Central memory CD4-positive, alpha-beta T cell (primary cell): ENCODE results near the gene BCL2.

Experiments used
- DNase-seq: peaks from one replicate; pipeline ENCODE4 v3.0.0; 2022

The BCL2 gene

GRCh38 chr18:63135101-63135500 is 184.5 kb downstream of the BCL2 start:
- no peak for DNase-seq

GRCh38 chr18:63132819-63133200 is 186.8 kb downstream of the BCL2 start:
- DNase-seq, result no peak

- DNase-seq, result no peak
These were observed 187.4 kb downstream of the BCL2 start for GRCh38 chr18:63131959-63132818.

DNA sequence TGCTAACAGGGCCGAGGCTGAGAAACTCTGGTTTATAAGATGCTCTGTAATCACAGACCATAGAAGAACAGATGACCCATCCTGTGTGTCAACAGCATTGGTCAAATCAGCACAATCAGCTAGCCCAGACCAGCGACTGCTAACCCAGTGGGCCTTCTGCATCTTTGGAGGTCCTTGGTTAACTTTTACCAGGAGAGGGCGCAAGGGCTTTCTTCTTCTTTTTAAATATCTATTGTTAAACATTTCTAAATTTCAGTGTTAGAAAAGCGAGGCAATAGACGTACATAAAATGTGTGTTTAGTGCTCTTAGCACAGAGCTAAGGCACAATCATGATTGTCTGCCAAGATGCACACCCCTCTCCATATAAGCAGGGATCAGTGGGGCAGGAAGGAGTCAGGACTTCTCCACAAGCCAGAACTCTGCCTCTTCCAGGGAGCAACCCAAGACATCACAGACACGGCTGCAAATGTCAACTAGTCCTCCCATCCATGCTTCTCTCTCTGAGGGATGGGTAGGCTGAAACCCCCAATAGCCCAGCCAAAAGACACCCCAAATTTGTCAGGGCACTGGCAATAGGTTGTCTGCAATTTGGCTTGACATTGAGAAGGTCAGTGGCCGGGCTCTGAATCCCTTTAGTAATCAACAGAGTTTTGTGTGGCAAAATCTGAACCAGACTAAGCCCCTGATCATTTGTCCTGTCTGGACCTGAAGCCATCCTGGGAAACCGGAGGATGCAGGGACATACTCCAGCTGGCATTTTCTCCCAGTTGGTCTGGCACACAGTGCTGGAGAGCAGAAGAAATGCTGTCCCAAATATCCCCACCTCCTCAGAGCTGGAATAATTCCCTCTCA is 188.2 kb downstream of the BCL2 start:
- DNase-seq, result peak; percentile 60

DNA sequence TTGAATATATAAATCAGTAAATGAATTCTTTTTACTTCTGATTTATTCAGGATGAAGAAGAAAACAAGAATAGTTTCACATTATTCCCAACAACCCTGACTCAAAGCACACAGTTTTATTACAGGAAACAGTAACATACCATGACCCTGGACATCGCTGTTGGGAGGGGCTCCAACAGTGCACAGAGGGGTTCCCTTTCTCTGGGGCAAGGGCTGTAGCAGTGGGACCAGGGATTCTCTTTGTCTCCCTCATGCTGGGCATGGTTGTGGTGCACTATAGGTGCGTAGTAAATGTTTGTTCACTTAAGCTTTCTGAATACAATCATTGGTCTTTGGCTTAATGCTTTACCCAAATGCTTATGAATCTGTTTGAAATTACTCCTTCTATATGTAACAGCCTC is 189.4 kb downstream of the BCL2 start:
- DNase-seq, result no peak

GRCh38 chr18:63128237-63128974 is 191.2 kb downstream of the BCL2 start:
- no peak for DNase-seq

DNA sequence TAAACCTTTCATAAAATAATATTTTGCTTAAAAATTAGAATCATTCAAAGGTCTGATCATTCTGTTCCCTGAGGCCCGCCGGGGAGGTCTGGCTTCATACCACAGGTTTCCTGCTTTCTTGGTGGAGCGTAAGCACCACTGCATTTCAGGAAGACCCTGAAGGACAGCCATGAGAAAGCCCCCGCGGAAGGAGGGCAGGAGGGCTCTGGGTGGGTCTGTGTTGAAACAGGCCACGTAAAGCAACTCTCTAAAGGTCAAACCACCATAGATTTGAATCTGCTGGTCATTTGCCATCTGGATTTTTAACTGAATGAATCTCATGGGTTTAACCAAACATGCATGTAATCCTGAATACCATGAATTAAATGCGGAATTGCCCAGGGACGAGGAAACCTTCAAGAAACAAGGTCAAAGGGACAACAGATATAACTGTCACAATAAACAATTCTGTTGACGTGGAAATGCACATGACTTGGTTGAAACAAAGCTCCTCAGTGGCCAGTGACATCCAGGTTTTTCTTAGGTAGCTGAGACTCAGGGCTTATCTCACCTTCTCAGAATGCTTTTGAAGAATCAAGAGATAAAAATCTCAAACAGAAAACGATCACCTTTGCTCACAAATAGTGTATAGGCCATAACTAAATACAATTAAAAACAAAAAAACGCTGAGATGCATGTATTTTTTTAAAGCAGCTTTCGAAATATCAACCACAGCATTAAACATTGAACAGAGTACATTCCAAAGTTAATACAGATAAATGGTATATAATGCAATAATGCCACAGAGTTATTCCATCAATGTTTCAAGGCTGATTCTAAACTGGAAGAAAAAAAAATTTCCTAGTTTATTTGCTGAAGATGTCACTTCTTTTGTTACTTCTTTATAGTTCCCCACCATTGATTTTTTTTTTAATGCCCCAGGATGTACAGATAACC is 193.2 kb downstream of the BCL2 start:
- no peak for DNase-seq

DNA sequence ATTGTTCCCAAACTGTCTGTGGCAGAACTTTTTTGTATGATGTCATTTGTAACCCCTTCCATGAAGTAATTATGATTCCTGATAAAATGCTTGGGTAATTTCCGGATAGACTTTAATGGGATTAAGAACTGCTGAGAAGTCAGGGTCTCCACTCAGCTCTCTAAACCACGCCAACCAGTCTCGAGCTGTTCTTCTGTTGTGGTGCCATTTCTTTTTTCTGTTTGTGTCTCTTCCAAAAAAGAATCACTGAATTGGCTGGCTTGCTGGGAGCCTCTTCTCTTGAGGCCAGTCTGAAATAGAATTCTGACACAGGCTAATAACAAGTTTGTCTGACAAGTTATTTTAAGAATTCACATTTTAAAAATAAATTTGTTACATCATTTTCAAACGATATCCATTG is 198.9 kb downstream of the BCL2 start:
- no peak for DNase-seq

DNA sequence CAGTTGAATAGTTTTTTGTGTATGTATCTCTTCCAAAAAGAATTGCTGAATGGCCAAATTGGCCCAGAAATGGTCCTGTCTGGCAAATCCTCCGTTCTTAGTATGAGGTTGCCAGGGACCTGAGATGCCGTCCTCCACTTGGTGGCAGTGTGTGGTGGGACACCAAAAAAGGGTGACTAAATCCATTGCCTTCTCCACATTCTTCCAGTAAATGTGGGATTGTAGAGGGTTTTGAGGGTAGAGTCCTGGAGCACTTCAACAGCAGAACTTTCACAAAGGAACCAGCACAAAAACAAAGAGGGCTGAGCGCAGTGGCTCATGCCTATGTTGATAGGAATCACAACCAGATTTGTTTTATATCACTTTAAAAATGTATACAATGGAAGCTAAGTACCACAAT is 199.9 kb downstream of the BCL2 start:
- no peak for DNase-seq

DNA sequence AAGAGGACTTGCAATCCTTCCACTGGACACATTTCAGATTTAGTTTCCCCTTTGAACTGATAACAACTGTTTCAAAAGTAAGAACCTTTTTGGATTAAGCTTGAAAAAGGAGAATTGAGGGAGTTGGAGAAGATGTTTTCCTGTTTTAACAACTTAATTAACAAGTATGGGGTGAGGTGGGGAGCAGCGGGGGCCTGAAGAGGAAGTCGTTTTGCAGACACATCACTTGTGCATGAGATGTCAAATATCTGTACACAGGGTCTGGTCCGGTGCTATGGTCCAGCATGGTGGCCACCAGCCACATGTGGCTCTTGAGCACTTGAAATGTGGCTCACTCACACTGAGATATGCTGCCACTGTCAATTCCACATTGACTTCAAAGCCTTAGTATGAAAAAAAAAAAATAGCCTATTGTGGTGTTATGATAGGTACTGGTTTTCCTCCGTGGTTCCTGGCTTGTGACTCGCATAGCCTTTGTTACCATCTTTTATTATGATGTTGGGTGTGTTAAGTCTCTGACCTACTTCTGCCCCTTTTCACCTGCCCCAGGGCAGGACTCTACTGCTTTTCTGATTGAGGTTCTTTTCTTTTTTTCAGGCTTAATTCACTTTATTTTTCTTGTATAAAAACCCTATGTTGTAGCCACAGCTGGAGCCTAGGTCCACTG is 205.5 kb downstream of the BCL2 start:
- DNase-seq, result no peak

DNA sequence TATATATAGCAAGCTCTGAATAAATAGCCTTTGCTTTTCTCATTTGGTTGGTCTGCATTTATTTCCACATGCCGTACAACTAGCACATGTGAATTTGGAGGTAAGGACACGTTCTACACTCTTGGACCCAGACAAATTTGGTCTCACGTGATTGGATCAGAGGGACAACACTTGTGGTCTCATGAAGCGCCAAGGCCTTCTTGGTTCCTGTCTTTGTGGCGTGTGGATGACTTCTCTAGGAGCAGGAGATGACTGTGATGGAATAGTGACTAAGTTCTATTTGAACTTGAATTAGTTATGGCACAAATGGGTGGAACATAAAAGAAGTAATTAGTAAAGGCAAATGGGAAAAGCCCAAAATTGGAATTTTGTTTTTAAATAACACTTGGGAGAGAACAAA is 206.9 kb downstream of the BCL2 start:
- no peak for DNase-seq

GRCh38 chr18:63111671-63112402 is 207.7 kb downstream of the BCL2 start:
- no peak for DNase-seq

- no peak for DNase-seq
These were observed 209.8 kb downstream of the BCL2 start for GRCh38 chr18:63109802-63110201.

DNA sequence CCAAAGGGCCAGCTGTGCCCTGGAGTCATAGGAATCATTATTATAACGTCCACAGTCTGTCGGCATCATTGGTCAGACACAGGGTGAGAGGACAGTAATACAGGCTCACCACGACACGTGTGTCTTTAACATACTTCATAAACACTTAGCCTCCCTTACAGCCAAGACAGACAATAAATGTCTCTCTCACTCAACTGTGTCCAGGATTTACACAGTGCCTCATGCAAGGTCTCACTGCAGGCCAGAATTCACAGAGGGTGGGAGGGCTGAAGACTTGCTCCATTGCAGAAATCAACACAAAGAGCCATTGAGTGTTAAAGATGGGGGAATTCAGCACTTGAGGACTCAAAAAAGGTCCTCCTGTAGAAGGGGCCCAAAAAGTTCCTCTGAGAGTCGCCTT is 210.5 kb downstream of the BCL2 start:
- no peak for DNase-seq

- no peak for DNase-seq
These were observed 211.6 kb downstream of the BCL2 start for GRCh38 chr18:63107931-63108330.

DNA sequence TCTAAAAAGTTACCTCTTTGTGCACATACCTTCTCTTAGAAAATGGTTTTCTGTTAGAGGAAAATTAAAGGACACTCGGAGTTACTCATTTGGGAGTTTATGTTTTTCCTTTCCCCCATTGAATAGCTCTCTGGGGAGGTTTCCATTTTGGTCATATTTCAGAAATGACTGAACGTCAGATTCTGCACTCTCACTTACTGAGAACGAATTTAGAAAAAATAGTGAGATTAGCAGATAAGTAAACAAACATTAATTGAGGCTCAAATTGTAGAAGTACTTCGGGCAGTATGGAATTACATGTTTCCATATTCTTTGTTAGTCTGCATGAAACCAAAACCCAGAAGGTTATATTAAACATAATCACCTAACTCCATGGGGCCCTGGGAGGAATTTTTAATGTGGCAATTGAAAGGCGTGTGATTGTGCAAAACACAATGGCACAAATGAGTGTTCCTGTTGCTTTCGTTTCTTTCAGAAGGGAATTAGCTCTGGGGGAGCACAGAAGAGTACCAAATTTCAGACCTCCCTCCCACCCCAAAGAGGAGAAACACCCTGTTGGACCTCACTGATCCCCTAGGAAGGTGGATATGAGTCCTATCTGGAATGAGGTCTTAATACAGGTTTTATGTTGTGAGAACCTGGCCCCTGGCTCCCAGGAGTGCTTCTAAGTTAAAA is 212.3 kb downstream of the BCL2 start:
- no peak for DNase-seq

GRCh38 chr18:63106727-63107126 is 212.8 kb downstream of the BCL2 start:
- no peak for DNase-seq

DNA sequence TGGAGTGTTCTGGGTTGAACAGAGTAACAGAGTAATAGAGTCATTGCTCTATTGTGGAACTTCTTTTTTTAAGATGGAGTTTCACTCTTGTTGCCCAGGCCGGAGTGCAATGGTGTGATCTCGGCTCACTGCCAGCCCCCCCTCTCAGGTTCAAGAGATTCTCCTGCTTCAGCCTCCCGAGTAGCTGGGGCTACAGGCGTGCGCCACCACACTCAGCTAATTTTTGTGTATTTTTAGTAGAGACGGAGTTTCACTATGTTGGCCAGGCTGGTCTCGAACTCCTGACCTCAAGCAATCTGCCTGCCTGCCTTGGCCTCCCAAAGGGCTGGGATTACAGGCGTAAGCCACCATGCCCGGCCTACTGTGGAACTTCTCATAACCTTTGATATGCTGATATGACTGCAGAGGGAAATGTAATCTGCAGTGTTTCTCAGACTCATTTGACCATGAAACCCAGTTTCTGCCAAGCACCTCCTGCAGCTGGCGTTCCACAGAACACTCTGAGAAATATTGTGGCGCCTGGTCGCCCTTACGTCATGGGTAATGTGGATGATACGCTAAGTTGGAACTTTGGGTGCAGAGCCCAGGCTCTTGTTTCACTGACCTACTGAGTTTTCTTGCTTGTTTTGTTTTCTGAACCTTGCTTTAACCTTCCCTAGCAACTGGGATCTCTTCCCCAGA is 213.8 kb downstream of the BCL2 start:
- DNase-seq, result no peak

GRCh38 chr18:63104868-63105267 is 214.7 kb downstream of the BCL2 start:
- no peak for DNase-seq
